GM18517 (cell line): Measurements from ENCODE around the gene DMXL2.
"Not testable (repeated sequence)": the region's sequence is repeated elsewhere in the genome, so short reads cannot be mapped to it uniquely, and the experiment has no call there.

Source experiments
- ATAC-seq: cut with Tn5 transposase; IDR thresholded peaks from one replicate; pipeline ENCODE4 v1.9.1; 2021; ENCODE audit warnings: mild to moderate bottlenecking, moderate library complexity; ENCODE audit not compliant: unreplicated experiment

DMXL2 gene

DNA sequence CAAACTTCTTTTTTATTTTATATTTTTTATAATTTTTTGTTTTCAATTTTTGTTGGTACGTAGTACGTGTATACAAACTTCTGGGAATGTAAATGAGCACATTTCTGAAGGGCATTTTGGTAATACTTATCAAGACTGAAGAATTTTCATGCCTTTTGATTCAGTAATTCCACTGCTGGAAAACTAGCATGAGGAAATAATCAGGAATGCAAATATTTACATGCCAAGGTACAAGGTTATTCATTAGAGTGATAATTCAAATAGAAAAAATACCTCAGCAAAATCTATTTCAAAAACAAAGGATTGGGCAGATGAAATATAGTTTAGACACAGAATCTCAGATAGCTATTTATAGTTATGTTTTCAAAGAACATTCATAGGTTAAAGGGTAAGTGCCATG is 128.7 kb downstream of the DMXL2 start:
- ATAC-seq = no peak

DNA sequence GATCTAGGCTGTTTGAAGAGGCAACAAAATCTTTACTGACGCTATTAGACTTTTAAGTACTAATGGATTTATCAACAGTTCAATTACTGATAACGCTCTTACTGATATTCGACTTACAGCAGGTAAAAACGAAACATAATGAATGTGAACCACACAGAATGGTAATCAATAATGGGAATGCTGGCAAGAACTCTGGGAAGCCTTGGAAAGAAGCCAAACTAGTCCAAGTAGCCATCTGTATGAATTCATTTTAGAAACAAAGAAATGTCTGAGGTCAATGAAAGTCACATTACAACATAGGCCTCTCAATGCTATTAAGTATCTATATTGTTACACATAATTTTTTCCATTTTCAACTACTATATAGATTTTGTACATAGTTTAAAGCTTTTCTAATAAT is 130.0 kb downstream of the DMXL2 start:
- ATAC-seq = no peak

GRCh38 chr15:51491941-51492340 is 130.6 kb downstream of the DMXL2 start:
- no peak for ATAC-seq

GRCh38 chr15:51484781-51485180 is 137.8 kb downstream of the DMXL2 start:
- no peak for ATAC-seq

DNA sequence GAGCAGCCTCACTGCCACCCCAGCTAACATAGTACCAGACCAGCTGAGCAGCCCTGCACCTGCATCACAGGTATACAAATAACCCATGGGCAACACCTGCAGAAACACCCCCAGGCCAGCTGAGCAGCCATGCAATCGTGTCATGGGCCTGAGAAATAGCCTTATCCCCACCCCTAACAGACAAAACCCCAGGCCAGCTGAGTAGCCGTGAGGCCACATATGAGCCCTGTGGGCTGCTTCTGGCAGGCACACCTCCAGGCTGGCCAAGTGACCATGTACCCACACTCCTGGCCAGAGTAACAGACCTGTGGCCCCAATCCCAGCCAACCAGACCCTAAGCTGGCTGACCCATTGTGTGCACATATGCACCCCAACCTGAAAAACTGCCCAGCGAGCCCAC is 138.6 kb downstream of the DMXL2 start:
- ATAC-seq = no peak

DNA sequence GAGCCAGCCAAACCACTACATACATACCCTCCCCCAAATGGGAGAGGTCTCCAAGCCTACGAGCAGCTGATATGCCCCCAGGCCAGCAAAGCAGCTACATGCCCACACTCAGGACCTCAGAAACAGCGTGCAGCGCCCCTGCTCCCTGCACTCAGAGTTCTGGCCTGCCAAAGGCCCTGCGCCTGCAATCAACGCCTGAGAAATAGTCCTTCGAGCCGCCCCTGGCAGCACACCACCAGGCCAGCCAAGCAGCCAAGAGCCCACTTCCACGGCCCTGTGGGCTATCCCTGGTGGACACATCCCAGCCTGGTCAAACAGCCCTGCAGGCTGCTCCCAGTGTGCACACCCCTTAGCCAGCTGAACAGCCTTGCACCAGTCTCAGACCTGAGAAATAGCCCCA is 139.1 kb downstream of the DMXL2 start:
- no peak for ATAC-seq

- no peak for ATAC-seq
Measured at GRCh38 chr15:51475736-51476135, 146.8 kb downstream of the DMXL2 start.

GRCh38 chr15:51470512-51470911 is 152.1 kb downstream of the DMXL2 start:
- ATAC-seq = no peak

GRCh38 chr15:51460796-51461195 is 161.8 kb downstream of the DMXL2 start:
- ATAC-seq = no peak

GRCh38 chr15:51450001-51450400 is 172.6 kb downstream of the DMXL2 start:
- ATAC-seq = no peak

GRCh38 chr15:51448622-51449399 is 173.8 kb downstream of the DMXL2 start:
- ATAC-seq = no peak

DNA sequence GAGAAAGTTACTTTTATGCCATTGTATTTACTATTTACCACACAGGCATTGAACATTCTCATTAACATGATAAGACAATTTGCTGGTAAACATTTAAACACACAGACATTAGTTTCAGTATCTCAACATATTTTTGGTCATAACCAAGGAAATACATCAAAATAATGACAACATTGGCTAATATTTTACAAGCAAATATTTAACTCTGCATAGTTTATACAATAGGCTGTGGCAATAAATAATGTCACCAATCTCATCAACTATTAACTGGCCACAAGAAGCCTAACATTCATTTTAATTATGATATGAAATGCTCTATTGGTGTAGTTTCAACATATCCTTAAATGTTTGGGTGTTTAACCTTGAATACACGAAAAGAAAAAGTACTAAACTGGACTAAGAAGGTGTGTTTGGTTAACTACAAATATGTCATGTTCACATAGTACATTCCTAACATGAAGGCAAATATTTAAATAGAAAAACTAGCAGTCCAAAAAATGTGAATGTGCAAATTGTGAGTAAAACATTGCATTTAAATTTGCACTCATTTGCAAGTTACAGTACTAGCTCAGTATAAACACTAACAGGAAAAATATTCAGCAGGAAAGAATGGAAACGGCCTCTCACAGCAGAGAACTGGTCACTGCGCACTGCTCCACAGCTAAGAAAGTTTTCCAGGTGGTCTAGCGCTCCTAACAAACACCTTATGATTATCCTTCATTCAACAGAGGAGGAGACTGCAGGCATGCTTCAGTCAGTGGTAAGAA is 174.5 kb downstream of the DMXL2 start:
- ATAC-seq = no peak

DNA sequence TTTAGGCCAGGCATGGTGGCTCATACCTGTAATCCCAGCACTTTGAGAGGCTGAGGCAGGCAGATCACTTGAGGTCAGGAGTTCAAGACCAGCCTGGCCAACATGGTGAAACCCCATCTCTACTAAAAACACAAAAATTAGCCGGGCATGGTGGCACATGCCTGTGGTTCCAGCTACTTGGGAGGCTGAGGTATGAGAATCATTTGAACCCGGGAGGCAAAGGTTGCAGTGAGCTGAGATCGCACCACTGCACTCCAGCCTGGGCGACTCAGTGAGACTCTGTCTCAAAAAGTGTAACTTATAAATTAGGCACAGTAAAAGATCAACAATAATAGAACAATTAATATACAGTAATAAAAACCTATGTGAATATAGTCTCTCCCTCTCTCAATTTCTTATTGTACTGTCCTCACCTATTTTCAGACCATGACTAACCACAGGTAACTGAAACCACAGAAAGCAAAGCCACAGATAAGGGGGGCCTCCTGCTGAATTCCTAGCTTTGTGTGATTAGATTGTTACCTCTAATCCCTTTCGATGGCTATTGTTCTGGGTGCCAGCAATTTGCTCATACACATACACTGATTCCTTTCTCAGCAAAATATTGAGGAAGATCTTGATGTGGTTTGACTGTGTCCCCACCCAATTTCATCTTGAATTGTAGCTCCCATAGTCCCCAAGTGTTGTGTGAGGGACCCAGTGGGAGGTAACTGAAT is 176.4 kb downstream of the DMXL2 start:
- ATAC-seq = not testable (repeated sequence)

DNA sequence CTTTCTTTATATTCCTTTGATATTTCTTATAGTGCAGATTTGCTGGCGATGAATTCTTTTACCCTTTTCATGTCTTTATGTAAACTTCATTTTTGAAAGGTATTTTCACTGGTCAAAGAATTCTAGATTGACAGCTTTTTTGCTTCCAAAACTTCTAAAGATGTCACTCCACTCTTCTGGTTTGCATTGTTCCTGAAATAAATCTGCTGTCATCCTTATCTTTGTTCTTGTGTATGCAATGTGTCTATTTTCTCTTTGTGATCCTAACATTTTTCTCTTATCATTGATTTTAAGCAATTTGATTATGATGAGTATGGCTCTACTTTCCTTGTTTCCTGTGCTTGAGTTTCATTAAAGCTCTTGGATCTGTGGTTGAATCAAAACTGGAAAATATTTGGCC is 177.8 kb downstream of the DMXL2 start:
- no peak for ATAC-seq

DNA sequence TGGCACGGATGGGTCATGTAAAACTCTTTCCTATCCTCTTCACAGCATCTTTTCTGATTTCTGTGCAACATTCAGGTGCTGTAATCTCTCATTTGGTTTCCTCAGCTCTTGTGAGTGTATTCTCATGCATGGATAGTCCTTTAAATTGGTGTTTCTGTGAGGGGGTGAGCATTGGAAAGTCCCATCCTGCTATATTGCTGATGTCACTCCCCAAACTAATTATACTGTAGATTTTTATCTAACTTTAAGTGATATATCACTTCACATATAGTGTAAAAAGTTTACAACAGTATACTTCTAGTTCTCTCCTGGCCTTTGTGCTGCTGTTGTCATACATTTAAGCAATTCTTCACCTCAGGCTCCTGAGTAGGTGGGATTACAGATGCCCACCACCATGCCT is 178.5 kb downstream of the DMXL2 start:
- no peak for ATAC-seq

DNA sequence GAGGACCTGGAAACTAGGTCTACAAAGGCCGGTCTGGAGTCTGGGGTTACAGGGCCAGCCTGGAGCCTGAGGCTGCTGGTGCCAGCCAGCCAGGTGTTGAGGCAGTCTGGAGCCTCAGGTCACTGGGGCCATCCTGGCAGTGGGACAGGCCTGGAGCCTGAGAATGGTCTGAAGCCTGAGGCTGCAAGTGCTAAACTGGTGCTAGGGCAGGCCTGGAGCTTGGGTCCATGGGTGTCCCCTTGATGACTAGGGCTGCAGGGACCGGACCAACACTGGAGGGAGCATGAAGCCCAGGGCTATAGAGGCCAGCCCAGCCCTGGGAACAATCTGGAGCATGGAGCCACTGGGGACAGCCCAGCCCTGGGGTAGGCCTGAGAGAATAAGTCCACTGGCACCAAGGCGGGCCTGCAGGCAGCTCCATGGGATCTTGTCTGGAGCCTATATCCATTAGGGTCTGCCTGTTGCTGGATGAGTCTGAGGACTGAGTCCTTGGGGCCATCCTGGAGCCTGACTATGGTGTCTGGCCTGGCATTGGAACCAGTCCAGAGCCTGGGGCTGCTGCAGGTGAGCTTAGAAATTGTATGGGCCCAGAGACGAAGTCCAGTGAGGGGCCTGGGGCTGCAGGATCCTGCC is 179.2 kb downstream of the DMXL2 start:
- no peak for ATAC-seq

- no peak for ATAC-seq
Measured at GRCh38 chr15:51438526-51438925, 184.0 kb downstream of the DMXL2 start.

- ATAC-seq = no peak
Measured at GRCh38 chr15:51425517-51426040, 197.0 kb downstream of the DMXL2 start.

- no peak for ATAC-seq
Measured at GRCh38 chr15:51424780-51425179, 197.8 kb downstream of the DMXL2 start.

GRCh38 chr15:51423040-51423439 is 199.5 kb downstream of the DMXL2 start:
- not testable (repeated sequence) for ATAC-seq

GRCh38 chr15:51416129-51416528 is 206.4 kb downstream of the DMXL2 start:
- no peak for ATAC-seq
